A549 (cell line): ENCODE results near the gene MMP25. TPM values are rescaled to one million over a fixed set of nuclear protein-coding genes. Genes with fewer than 3 reads are reported as not detected.

Experiments used
- ATAC-seq, 2 experiments: fragments of 200-7000 bp in 1 of 2; fragments of >200 bp in 1 of 2; cut with Nextera tagmentation in 1 of 2; cut with Tn5 transposase in 1 of 2; 3 replicates each; pipeline versions ENCODE4 v1.8.0 to v1.9.1; 2018 to 2020; ENCODE audit warnings: mild to moderate bottlenecking in 1 of 2, moderate library complexity in 1 of 2
- CTCF ChIA-PET: fragments of 300-600 bp; sonication (Branson Sonifier 250); formaldehyde crosslinking; extraction: SDS; loops from one replicate; lab custom pipeline; 2021; ENCODE audit warnings: antibody characterized with exemption, inconsistent platforms; lab: Yijun Ruan, JAX
- POLR2A ChIA-PET: fragments of 350-600 bp; formaldehyde crosslinking; extraction: SDS; loops from one replicate; lab custom pipeline; 2021; ENCODE audit warnings: antibody characterized with exemption, inconsistent platforms; lab: Yijun Ruan, JAX
- DNase-seq, 2 experiments: peaks; one replicate each; pipeline versions ENCODE4 v3.0.0 to v3.0.0-alpha.2; 2011 to 2016; ENCODE audit warnings: low read depth in 1 of 2, low spot score in 1 of 2
- FAIRE-seq: peaks from 2 replicates; lab custom pipeline; 2011; peaks lifted over from hg19 to GRCh38; lab: Jason Lieb, UNC
- H3K27ac ChIP-seq, 2 experiments: fragments of >200 bp; sonication (Bioruptor Twin); formaldehyde crosslinking; 3 replicates each; pipeline ENCODE4 v1.5.1; 2016 to 2017
- H3K4me1 ChIP-seq: fragments of >200 bp; sonication (Bioruptor Twin); formaldehyde crosslinking; 3 replicates; pipeline ENCODE4 v1.6.1; 2016
- H3K4me2 ChIP-seq: fragments of >200 bp; sonication (Bioruptor Twin); formaldehyde crosslinking; 3 replicates; pipeline ENCODE4 v1.6.1; 2016
- H3K4me3 ChIP-seq: fragments of >200 bp; sonication (Bioruptor Twin); formaldehyde crosslinking; 3 replicates; pipeline ENCODE4 v1.5.1; 2016
- H3K9me3 ChIP-seq: fragments of >200 bp; sonication (Bioruptor Twin); formaldehyde crosslinking; 3 replicates; pipeline ENCODE4 v1.6.1; 2016
- ATOH8 ChIP-seq: fragments of 250-450 bp; sonication (Bioruptor Pico); IDR thresholded peaks from 2 replicates; pipeline ENCODE4 v1.5.0; 2020; ENCODE audit warnings: low read depth, mild to moderate bottlenecking, moderate library complexity
- BHLHE40 ChIP-seq: IDR thresholded peaks from 2 replicates; pipeline ENCODE4 v1.6.1; 2012; ENCODE audit warnings: low read depth, low read length, inconsistent platforms
- CEBPB ChIP-seq, 2 experiments: fragments of >200 bp in 1 of 2; sonication (Bioruptor Twin) in 1 of 2; formaldehyde crosslinking in 1 of 2; IDR thresholded peaks; 2 replicates each; pipeline ENCODE4 v1.6.1; 2012 to 2016
- CHD2 ChIP-seq: fragments of 150-350 bp; IDR thresholded peaks from 2 replicates; pipeline ENCODE4 v1.6.1; 2014; ENCODE audit warnings: low read length; ENCODE audit not compliant: partially characterized antibody
- CTCF ChIP-seq: fragments of >200 bp; sonication (Bioruptor Twin); formaldehyde crosslinking; IDR thresholded peaks from 3 replicates; pipeline ENCODE4 v1.5.1; 2016
- EP300 ChIP-seq, 2 experiments: fragments of >200 bp; sonication (Bioruptor Twin); formaldehyde crosslinking; IDR thresholded peaks; 2 replicates in 1 of 2; 3 replicates in 1 of 2; pipeline ENCODE4 v1.6.1; 2016 to 2017
- ESRRA ChIP-seq: fragments of 150-350 bp; IDR thresholded peaks from 2 replicates; pipeline ENCODE4 v1.6.1; 2014; ENCODE audit warnings: mild to moderate bottlenecking, low read length, borderline replicate concordance
- FOSB ChIP-seq: fragments of 250-450 bp; sonication (Bioruptor Pico); IDR thresholded peaks from 2 replicates; pipeline ENCODE4 v1.5.0; 2020; ENCODE audit warnings: mild to moderate bottlenecking, moderate library complexity
- FOSL2 ChIP-seq, 2 experiments: fragments of 450-650 bp in 1 of 2; fragments of >200 bp in 1 of 2; sonication (Bioruptor Twin) in 1 of 2; formaldehyde crosslinking; IDR thresholded peaks; 2 replicates each; pipeline versions ENCODE4 v1.5.0 to v1.6.1; 2016 to 2020; ENCODE audit warnings: mild to moderate bottlenecking in 1 of 2, moderate library complexity in 1 of 2
- GATA3 ChIP-seq: IDR thresholded peaks from 2 replicates; pipeline ENCODE4 v1.6.1; 2012; ENCODE audit warnings: borderline replicate concordance
- HDAC2 ChIP-seq: fragments of 200-600 bp; sonication (generic); IDR thresholded peaks from 2 replicates; pipeline ENCODE4 v1.6.1; 2016
- HEYL ChIP-seq: fragments of 250-450 bp; sonication (Bioruptor Pico); IDR thresholded peaks from 2 replicates; pipeline ENCODE4 v1.8.0; 2021; ENCODE audit warnings: mild to moderate bottlenecking, moderate library complexity
- HMGXB4 ChIP-seq: fragments of 250-450 bp; sonication (Bioruptor Pico); IDR thresholded peaks from 2 replicates; pipeline ENCODE4 v1.5.0; 2021; ENCODE audit warnings: mild to moderate bottlenecking, moderate library complexity, borderline replicate concordance
- HOXA7 ChIP-seq: fragments of 250-450 bp; sonication (Bioruptor Pico); IDR thresholded peaks from 2 replicates; pipeline ENCODE4 v1.5.0; 2020; ENCODE audit warnings: mild to moderate bottlenecking, moderate library complexity
- HOXB13 ChIP-seq: fragments of 250-450 bp; sonication (Bioruptor Pico); IDR thresholded peaks from 2 replicates; pipeline ENCODE4 v1.5.0; 2020; ENCODE audit warnings: low read depth, mild to moderate bottlenecking, moderate library complexity
- HOXB5 ChIP-seq: fragments of 250-450 bp; sonication (Bioruptor Pico); IDR thresholded peaks from 2 replicates; pipeline ENCODE4 v1.5.0; 2020; ENCODE audit warnings: mild to moderate bottlenecking, moderate library complexity
- JUN ChIP-seq, 2 experiments: fragments of >200 bp; sonication (Bioruptor Twin); formaldehyde crosslinking; IDR thresholded peaks; 2 replicates in 1 of 2; 3 replicates in 1 of 2; pipeline ENCODE4 v1.6.1; 2016 to 2017
- JUNB ChIP-seq: fragments of >200 bp; sonication (Bioruptor Twin); formaldehyde crosslinking; IDR thresholded peaks from 2 replicates; pipeline ENCODE4 v1.6.1; 2016
- MAX ChIP-seq: IDR thresholded peaks from 2 replicates; pipeline ENCODE4 v1.6.1; 2012
- MYC ChIP-seq: IDR thresholded peaks from 2 replicates; pipeline ENCODE4 v1.6.1; 2012; ENCODE audit warnings: mild to moderate bottlenecking, inconsistent platforms, low read length, improper control_type of control experiment, borderline replicate concordance
- PBX3 ChIP-seq: IDR thresholded peaks from 2 replicates; pipeline ENCODE4 v1.6.1; 2012
- POLR2AphosphoS2 ChIP-seq: conservative IDR thresholded peaks from 2 replicates; pipeline ENCODE4 v1.6.1; 2012; ENCODE audit warnings: low read length, improper control_type of control experiment, inconsistent platforms
- RAD21 ChIP-seq, 2 experiments: fragments of >200 bp in 1 of 2; sonication (Bioruptor Twin) in 1 of 2; formaldehyde crosslinking in 1 of 2; IDR thresholded peaks in 1 of 2; conservative IDR thresholded peaks in 1 of 2; 2 replicates in 1 of 2; 3 replicates in 1 of 2; pipeline ENCODE4 v1.6.1; 2012 to 2018; ENCODE audit warnings: inconsistent platforms in 1 of 2
- REST ChIP-seq: fragments of 200-600 bp; sonication (generic); IDR thresholded peaks from 2 replicates; pipeline ENCODE4 v1.6.1; 2016; ENCODE audit warnings: antibody characterized with exemption, mild to moderate bottlenecking, moderate library complexity
- TP53 ChIP-seq: fragments of 250-450 bp; sonication (Bioruptor Pico); IDR thresholded peaks from 2 replicates; pipeline ENCODE4 v1.5.0; 2021; ENCODE audit warnings: mild to moderate bottlenecking, moderate library complexity
- ZNF302 ChIP-seq: fragments of 250-450 bp; sonication (Bioruptor Pico); IDR thresholded peaks from 2 replicates; pipeline ENCODE4 v1.9.0; 2021; ENCODE audit warnings: inconsistent platforms, mild to moderate bottlenecking, moderate library complexity
- WGBS: methylation state at CpG from one replicate; pipeline ENCODE4 v1.1.6; 2017; ENCODE audit errors: missing lambda C conversion rate; 5-methylcytosine and 5-hydroxymethylcytosine counted together
- polyA plus RNA-seq, 4 experiments: library from polyadenylated mRNA; depleted of rRNA in 3 of 4; stranded (reverse); fragments of >200 nt; fragmentation: RNase III in 1 of 4; extraction: RNeasy Plus Mini Kit Qiagen cat#74134 plus additional on column Dnase treatment in 1 of 4; gene quantifications; 2 replicates in 3 of 4; 3 replicates in 1 of 4; pipeline ENCODE4 v1.2.3, GENCODE V29; 2011 to 2017

Gene MMP25
- polyA plus RNA-seq, 2 of the 4 experiments (the other 2 are of a cell fraction) = 0.04 to 0.31 TPM

GRCh38 chr16:3020604-3021448 lies 25.5 kb upstream of the MMP25 start (continued):
- TF ChIP-seq CTCF (no peak), FOSL2 (IDR thresholded peaks at IDR 0.05) (peak; percentile 98), FOSL2 (CRISPR knock-in tag; IDR thresholded peaks at IDR 0.05) (peak; percentile 99), JUN (IDR thresholded peaks at IDR 0.05) (peak; percentile 88 to 90; a peak in 4 of 5 replicates), MYC (peak; percentile 84; the same call in 1 of the 2 replicates), ATOH8 (CRISPR knock-in tag) (peak; percentile 70; the same call in 1 of the 2 replicates), JUNB (peak; percentile 95), TP53 (CRISPR knock-in tag) (peak; percentile 95), HOXB13 (CRISPR knock-in tag) (no peak), HOXA7 (CRISPR knock-in tag) (peak; percentile 92; the same call in 1 of the 2 replicates), PBX3 (peak; percentile 80), FOSB (peak; percentile 96), POLR2AphosphoS2 (peak; percentile 76), ESRRA (no peak), ZNF302 (no peak)

GRCh38 chr16:3021449-3022207 lies 24.7 kb upstream of the MMP25 start:
- H3K9me3 ChIP-seq = no peaks in the 10 kb centered on the region
- POLR2A ChIA-PET = interaction anchor here (0.6 to 6.2 kb wide), 12 partner anchors 10 to 153 kb away, joined by 3 to 107 read pairs (median 6); partner anchors contain the start of gene PAQR4
- DNase-seq = peak; percentile 72 to 93
- H3K4me1 ChIP-seq = peaks cover 24% of the 10 kb centered on the region
- H3K27ac ChIP-seq = peak overlapping the region; percentile 98 to 100
- WGBS = 0% methylated on average over 15 of the region's 25 CpGs
- H3K4me3 ChIP-seq = peak overlapping the region; percentile 93
- H3K4me2 ChIP-seq = peak overlapping the region; percentile 89
- ATAC-seq = peak; percentile 23 to 56
- CTCF ChIA-PET = interaction anchor here (0.7 to 6.6 kb wide), 10 partner anchors 10 to 1644 kb away, joined by 3 to 112 read pairs (median 4); no protein-coding TSS in a partner anchor
- no peak for FAIRE-seq
- TF ChIP-seq RAD21 (conservative IDR thresholded peaks at IDR 0.05 in 1 of 2, IDR thresholded peaks at IDR 0.05 in 1 of 2) (no peak), HEYL (CRISPR knock-in tag) (no peak), HMGXB4 (CRISPR knock-in tag) (no peak), HOXB5 (CRISPR knock-in tag) (peak; percentile 38; the same call in 1 of the 2 replicates), HDAC2 (no peak), CHD2 (no peak), GATA3 (peak; percentile 53; the same call in 1 of the 2 replicates), CEBPB (IDR thresholded peaks at IDR 0.05) (0 out of 4 replicates have a peak, but pooled peaks of 1 of the 2 experiments have one; percentile 26), REST (no peak), MAX (peak; percentile 9; the same call in 1 of the 2 replicates), EP300 (IDR thresholded peaks at IDR 0.05) (no peak), BHLHE40 (no peak)
